ENCODE data around the gene GOLGA8B. TPM values are rescaled to one million over a fixed set of nuclear protein-coding genes. Genes with fewer than 3 reads are reported as not detected.

GOLGA8B gene
- polyA plus RNA-seq, 1 donor (not counting 4 experiments of a cell fraction or from before 2014, with no cell fraction given), result 49.5 TPM

- Histone ChIP-seq H3K4me1 (ENCODE audit: control insufficient read depth, extremely low read depth, insufficient read depth, low read length) (no peaks in the 10 kb centered on the region), H3K36me3 (ENCODE audit: control insufficient read depth in 2 of 2, extremely low read depth in 1 of 2, insufficient read depth in 2 of 2, low read length in 2 of 2) (no peaks in the 10 kb centered on the region), H3K27ac (ENCODE audit: control insufficient read depth, insufficient read depth, low read length) (no peak overlapping the region), H3K9me1 (ENCODE audit: control insufficient read depth, extremely low read depth, insufficient read depth, low read length) (no peaks in the 10 kb centered on the region), H4K20me1 (ENCODE audit: control insufficient read depth, extremely low read depth, insufficient read depth, low read length) (no peaks in the 10 kb centered on the region), H3K79me2 (ENCODE audit: control insufficient read depth, insufficient read depth, low read length) (no peaks in the 10 kb centered on the region), H3K4me3 (ENCODE audit: control insufficient read depth in 2 of 3, extremely low read depth in 1 of 3, insufficient read depth in 2 of 3, low read depth in 1 of 3, low read length in 3 of 3) (no peak overlapping the region), H3K9me3 (ENCODE audit: control insufficient read depth, low read depth, low read length) (no peaks in the 10 kb centered on the region), H2AFZ (ENCODE audit: control insufficient read depth, low read length) (no peak overlapping the region), H3K27me3 (ENCODE audit: control insufficient read depth, extremely low read depth, insufficient read depth, low read length) (no peaks in the 10 kb centered on the region), H3K9ac (ENCODE audit: control insufficient read depth, extremely low read depth, insufficient read depth, low read length) (no peak overlapping the region), H3K4me2 (ENCODE audit: control insufficient read depth, extremely low read depth, insufficient read depth, low read depth, low read length) (no peak overlapping the region)
- dilution Hi-C loops (cut with MboI; ENCODE audit: extremely low pct_ligation_motif_present, low sequenced_read_pairs), result no loop called here
- TF ChIP-seq CTCF (optimal IDR thresholded peaks at IDR 0.05 in 1 of 3, IDR thresholded peaks at IDR 0.05 in 1 of 3, conservative IDR thresholded peaks at IDR 0.05 in 1 of 3; ENCODE audit: extremely low read depth in 1 of 3, insufficient read depth in 2 of 3, low read length in 3 of 3) (no peak), EZH2 (IDR thresholded peaks at IDR 0.05; ENCODE audit: low read length) (no peak)
- DNase-seq (ENCODE audit: low read depth, low spot score), result no peak
- no peak for FAIRE-seq
These were observed 10.9 kb upstream of the GOLGA8B start for GRCh38 chr15:34594361-34594760.

DNA sequence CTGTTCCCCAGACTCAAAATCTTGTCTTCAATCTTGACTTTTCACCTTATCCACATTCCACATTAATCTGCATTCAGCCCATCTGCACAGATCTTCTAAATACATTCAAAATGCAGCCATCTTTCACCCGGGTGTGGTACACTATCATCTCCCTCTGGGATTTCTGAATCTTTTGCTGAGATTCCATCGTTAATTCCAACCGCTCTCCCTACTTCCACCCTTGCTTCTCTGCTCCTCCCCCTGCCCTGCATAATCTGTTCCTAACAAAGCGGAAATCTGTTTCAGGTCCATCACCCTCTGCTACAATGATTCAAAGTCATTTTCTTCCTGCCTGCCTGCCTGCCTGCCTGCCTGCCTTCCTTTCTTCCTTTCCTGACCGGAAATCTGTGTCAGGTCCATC is 7.9 kb upstream of the GOLGA8B start:
- H3K27ac ChIP-seq (ENCODE audit: control insufficient read depth, insufficient read depth, low read length), result no peak overlapping the region
- dilution Hi-C loops (cut with MboI; ENCODE audit: extremely low pct_ligation_motif_present, low sequenced_read_pairs), result no loop called here
- H3K9me3 ChIP-seq (ENCODE audit: control insufficient read depth, low read depth, low read length), result no peaks in the 10 kb centered on the region
- no peaks in the 10 kb centered on the region for H3K36me3 ChIP-seq (ENCODE audit: control insufficient read depth in 2 of 2, extremely low read depth in 1 of 2, insufficient read depth in 2 of 2, low read length in 2 of 2)
- H3K27me3 ChIP-seq (ENCODE audit: control insufficient read depth, extremely low read depth, insufficient read depth, low read length), result no peaks in the 10 kb centered on the region
- no peak overlapping the region for H3K4me3 ChIP-seq (ENCODE audit: control insufficient read depth in 2 of 3, extremely low read depth in 1 of 3, insufficient read depth in 2 of 3, low read depth in 1 of 3, low read length in 3 of 3)
- DNase-seq (ENCODE audit: low read depth, low spot score), result no peak
- TF ChIP-seq EZH2 (IDR thresholded peaks at IDR 0.05; ENCODE audit: low read length) (no peak), CTCF (optimal IDR thresholded peaks at IDR 0.05 in 1 of 3, IDR thresholded peaks at IDR 0.05 in 1 of 3, conservative IDR thresholded peaks at IDR 0.05 in 1 of 3; ENCODE audit: extremely low read depth in 1 of 3, insufficient read depth in 2 of 3, low read length in 3 of 3) (no peak)
- no peaks in the 10 kb centered on the region for H4K20me1 ChIP-seq (ENCODE audit: control insufficient read depth, extremely low read depth, insufficient read depth, low read length)
- FAIRE-seq, result no peak
- H2AFZ ChIP-seq (ENCODE audit: control insufficient read depth, low read length), result no peak overlapping the region
- no peaks in the 10 kb centered on the region for H3K4me1 ChIP-seq (ENCODE audit: control insufficient read depth, extremely low read depth, insufficient read depth, low read length)
- H3K9ac ChIP-seq (ENCODE audit: control insufficient read depth, extremely low read depth, insufficient read depth, low read length), result no peak overlapping the region
- no peak overlapping the region for H3K4me2 ChIP-seq (ENCODE audit: control insufficient read depth, extremely low read depth, insufficient read depth, low read depth, low read length)
- no peaks in the 10 kb centered on the region for H3K79me2 ChIP-seq (ENCODE audit: control insufficient read depth, insufficient read depth, low read length)
- H3K9me1 ChIP-seq (ENCODE audit: control insufficient read depth, extremely low read depth, insufficient read depth, low read length), result no peaks in the 10 kb centered on the region
